SW480 (cell line): ENCODE results near the gene FSD1L.

ENCODE experiments used
- DNase-seq: peaks from one replicate; pipeline ENCODE4 v3.0.0-alpha.2; 2016; ENCODE audit warnings: low spot score

Gene FSD1L

DNA sequence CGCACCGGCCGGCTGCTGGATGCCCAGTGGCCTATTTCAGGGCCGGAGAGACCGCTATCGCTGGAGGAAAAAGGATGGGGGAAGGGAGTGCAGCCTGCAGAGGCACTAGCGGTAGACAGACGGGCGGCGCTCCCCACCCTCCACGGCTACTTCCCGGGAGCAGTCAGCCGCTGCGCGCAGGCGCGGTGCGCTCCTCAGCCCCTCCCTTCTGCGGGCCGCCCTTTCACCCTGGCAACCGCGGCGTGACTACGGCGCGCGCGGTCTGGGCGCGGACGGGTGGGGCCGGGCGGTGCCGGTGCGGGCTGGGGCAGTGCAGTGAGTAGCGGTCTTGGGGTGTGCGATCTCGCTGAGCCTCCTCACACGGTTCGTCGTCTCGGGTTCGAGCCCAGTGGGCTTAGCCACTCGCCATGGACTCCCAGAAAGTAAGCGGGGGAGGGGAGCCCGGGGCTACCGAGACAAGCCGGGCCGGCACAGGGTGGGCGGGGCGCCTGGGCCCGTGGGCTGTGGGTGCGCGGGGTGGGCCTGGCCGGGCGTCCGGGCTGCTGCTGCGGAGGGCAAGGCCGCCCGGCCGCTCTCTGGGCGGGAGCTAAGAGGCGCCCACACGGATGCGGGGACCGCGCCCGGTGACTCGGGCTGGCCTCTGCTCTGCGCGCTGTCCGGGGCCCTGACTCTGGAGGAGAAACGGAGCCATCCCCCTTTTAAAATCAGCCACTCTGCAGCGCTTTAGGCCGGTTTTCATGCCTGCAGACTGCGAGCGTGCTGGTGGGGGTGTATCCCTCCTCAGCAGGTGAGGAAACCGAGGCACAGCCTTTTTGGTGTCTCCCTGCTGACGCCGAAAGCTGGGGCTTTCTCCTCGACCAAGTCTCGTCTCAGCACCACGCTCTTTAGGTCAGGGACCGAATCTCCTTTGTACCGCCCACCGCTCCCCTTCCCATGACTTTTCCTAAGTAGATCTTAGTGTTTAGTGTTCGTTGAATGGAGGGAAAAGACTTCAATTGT lies at the start of gene FSD1L:
FSD1L (plus strand) TSS at position 221 of the 999 bp plus-strand sequence; CDS start at position 408, 187 bp downstream.
- DNase-seq = peak; percentile 96

- no peak for DNase-seq
These were observed 48.7 kb upstream of the FSD1L start for GRCh38 chr9:105399117-105399516.

DNA sequence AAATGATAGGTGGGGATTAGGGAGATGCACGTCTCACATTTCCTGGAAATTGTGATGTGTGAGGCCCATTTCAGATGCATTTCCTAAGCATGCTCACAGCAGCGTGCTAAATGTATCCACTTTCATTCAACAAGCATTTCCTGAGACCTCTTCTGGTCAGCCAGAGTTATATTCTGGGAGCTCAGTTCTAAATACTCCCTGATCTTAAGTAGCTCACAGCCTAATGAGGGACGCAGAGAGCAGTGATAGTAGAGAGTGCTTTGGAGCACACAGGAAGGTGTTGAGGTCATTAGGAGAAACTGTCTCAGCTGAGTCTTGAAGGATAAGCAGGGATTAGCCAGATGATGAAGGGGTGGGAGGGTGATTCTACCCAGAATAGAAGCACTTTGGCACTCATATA lies 46.2 kb upstream of the FSD1L start:
- no peak for DNase-seq

- no peak for DNase-seq
These were observed 44.1 kb upstream of the FSD1L start for GRCh38 chr9:105403552-105404248.

DNA sequence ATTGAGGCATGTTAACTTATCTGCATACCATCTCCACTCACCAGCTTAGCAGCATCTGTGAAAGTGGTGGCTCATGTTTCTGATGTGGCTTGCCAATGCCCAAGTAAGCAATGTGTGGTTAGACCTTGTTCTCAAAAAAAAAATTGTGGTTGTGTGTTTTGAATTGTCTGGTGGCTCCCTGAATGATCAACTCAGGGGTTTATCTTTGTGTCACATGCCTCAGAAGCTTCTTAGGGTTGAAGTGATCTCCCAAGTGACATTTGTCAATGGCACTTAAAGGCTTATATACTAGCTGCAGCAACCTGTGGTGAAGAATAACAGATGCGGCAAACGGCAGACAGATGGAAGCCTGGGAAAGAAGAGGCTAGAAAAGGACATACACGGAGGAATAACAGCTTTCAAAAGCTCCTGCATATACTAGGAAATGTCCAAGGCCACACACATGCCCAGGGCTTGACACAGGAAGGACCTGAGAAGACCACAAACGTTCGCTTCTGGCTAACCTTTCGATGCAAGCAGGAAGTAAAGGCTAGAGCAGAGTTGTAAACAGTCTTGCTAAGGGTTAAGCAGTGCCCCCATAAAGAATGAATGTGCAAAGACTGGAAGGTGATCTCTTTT lies 42.2 kb upstream of the FSD1L start:
- DNase-seq = peak; percentile 96

DNA sequence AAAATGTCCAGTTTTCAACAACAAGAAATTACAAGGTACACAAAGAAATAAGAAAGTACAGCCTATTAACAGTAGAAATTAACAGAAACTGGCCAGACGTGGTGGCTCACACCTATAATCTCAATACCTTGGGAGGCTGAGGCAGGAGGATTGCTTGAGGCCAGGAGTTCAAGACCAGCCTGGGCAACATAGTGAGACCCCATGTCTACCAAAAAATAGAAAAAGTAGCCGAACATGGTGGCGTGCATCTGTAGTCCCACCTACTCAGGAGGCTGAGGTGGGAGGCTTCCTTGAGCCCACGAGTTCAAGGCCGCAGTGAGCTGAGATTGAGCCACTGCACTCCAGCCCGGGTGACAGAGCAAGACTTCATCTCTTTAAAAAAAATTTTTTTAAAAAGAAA lies 41.5 kb upstream of the FSD1L start:
- no peak for DNase-seq

GRCh38 chr9:105413525-105413924 lies 34.3 kb upstream of the FSD1L start:
- DNase-seq = peak; percentile 68

GRCh38 chr9:105414947-105415661 lies 32.7 kb upstream of the FSD1L start:
- DNase-seq = peak; percentile 54

GRCh38 chr9:105415662-105415980 lies 32.2 kb upstream of the FSD1L start:
- DNase-seq = no peak

- DNase-seq = no peak
These were observed 31.0 kb upstream of the FSD1L start for GRCh38 chr9:105416840-105417239.

GRCh38 chr9:105418588-105419500 lies 29.0 kb upstream of the FSD1L start:
- no peak for DNase-seq

DNA sequence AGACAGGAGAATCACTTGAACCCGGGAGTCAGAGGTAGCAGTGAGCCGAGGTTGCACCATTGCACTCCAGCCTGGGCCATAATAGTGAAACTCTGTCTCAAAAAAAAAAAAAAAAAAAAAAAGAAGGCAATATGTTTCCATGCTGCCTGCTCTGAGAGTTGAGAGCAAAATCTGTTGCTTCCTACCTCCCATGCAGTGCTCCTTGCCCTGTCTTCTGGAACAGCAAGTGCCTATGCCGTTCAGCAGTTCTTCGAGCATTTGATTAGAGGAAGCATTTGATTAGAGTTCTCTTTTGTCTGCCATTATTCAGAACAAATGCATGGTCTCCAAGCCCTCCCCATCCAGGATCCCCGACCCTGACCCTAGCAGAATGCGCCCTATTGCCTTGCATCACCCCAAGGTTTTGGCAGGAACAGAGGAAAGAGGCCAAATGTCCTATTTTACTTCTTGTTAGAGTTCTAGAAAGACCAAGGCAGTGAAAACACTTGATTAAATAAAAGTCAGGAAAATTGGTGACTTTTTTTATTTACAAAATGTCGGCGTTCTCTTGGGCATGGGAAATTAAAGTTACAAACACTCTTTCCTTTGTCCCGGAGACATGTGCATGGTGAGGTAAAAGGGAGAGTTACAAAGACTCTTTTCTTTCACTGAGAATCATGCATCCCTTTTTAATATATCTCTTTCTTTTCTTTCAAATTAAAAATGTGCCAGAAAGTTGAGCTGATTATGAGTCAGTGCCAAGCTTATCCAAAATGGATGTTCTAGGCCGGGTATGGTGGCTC lies 27.8 kb upstream of the FSD1L start:
- DNase-seq = no peak

DNA sequence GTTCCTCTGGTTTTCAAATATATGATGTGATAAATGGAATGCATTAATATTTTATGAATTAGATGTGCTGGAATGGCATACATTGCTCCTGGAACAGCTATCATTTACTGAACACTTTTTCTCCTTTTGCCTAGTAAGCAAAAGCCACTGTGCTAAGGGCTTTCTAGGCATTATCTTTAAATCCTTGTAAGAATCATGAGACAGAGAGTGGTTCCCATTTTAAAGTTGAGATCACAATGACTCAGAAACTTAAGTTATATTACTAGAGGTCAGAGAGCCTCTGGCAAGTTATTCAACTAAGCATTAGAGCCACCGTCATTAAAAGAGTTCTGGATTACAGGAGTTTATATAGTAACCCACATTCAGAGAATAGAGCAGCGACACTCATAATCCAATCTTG lies 26.7 kb upstream of the FSD1L start:
- no peak for DNase-seq

DNA sequence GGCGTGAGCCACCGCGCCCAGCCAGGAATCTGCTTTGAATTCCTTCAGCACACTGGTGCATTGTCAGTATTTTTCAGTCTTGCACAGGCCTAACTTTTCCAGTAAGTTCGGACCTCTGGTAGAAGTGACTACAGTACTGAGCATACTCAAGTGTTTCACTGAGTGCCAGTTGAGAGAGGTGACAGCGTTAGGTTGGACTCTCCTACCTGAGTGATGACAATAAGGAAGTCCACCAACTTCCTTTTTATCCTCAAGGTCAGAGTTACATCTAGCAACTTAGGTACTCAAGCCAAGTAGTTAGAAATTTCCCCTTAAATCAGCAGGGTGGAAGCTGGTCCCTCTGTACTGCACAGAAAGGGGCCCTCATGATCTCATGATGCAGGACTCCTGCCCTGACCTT lies 26.0 kb upstream of the FSD1L start:
- no peak for DNase-seq

DNA sequence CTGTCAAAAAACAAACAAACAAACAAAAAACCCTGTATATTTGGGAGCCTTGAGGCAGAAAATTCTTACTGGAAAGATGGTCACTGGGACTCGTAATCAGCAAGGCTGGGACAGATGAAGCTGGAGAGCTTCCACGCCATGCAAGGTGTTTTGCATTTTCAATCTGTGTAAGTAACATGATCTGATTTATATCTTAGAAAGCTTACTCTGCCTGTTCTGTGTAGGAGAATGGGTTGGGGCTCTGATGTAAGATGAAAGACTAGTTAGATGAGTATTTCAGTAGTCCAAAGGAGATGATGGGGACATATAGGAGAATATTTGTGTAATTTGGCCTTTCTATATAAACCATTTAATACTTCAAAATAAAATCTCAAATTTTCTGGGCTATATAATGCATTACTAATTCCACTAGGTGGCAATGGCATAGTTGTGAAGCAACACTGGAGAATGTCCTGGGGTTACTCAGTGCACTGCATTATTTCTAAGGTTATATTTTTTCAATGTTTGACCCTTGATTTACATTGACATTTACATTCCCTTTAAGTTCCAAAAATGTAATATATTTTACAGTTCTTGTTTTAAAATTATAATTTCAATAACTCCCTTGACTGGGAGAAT lies 21.9 kb upstream of the FSD1L start:
- DNase-seq = peak; percentile 31

DNA sequence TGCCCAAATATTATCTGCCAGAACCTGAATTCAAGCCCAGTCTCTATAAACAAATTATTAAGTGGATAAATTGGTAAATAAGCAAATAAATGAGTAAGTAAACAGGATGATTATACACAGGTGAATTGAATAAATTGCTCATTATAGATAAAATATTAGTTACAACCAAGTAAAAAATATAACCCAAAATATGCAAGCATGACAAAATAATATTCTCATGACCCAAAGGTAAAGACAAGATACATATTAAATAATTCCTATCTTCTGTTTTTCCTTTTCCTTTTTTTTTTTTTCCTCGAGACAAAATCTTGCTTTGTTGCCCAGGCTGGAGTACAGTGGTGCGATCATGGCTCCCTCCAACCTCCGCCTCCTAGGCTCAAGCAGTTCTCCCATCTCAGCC lies 21.2 kb upstream of the FSD1L start:
- DNase-seq = no peak

DNA sequence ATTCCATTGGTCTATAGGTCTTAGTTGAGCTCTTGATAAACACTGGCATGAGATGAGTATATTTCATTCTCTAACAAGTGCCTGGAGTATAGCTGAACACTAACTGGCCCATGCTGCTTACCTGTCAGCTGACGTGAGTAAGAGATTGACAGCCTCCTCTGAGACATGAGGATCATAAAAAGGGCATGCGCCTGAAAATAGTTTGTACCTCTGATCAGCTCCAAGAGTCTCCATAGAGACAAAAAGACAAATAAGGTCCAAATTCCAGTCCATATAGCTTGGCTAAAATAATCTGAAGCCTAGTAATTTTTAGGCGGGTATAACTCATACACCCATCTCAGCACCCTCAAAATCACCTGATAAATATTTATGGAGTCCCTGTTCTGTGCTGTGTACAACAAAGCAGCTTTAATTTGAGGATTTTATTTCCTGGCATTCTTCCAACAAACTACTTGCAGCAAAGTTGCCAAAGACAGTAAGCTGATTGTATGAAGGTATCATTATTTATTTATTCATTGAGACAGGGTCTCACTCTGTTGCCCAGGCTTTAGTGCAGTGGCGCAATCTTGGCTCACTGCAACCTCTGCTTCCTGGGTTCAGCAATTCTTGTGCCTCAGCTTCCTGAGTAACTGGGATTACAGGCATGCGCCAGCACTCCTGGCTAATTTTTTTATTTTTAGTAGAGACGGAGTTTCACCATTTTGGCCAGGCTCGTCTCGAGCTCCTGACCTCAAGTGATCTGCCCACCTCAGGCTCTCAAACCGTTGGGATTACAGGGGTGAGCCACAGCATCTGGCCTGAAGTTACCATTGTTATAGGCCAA lies 16.2 kb upstream of the FSD1L start:
- no peak for DNase-seq

GRCh38 chr9:105432247-105432842 lies 15.5 kb upstream of the FSD1L start:
- DNase-seq = no peak

DNA sequence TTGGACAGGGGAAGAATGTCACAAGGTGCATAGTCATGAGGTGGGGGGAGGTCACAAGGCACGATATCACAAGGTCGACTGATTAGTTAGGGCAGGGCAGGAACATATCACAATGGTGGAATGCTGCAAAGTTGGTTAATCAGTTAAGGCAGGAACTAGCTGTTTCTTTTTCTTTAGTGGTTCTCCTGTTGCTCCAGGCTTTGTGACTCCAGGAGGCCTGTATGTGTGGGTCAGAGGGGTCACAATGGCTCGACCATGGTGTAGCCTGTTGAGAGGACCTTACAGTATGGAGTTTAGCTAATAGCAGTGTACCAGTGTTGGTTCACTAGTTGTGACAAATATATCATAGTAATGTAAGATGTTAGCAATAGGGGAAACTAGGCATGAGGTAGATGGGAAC lies 12.4 kb upstream of the FSD1L start:
- no peak for DNase-seq
